Dendritic cell treated with granulocyte-macrophage colony-stimulating factor and Interleukin-4, amounts not matched to agents 40 ng/mL and 50 ng/mL, for 4 days (primary cell): ENCODE measurements around the gene GNG2.
"Not testable (repeated sequence)": the region's sequence is repeated elsewhere in the genome, so short reads cannot be mapped to it uniquely, and the experiment has no call there.

Source experiments
- H3K27ac Mint-ChIP-seq: one replicate; pipeline ENCODE4 v1.8.0; 2022; ENCODE audit warnings: mild to moderate bottlenecking, mixed read lengths
- H3K27me3 Mint-ChIP-seq: one replicate; pipeline ENCODE4 v1.8.0; 2022; ENCODE audit warnings: mild to moderate bottlenecking, mixed read lengths
- H3K36me3 Mint-ChIP-seq: one replicate; pipeline ENCODE4 v1.8.0; 2022; ENCODE audit warnings: low read depth, mixed read lengths
- H3K4me1 Mint-ChIP-seq: one replicate; pipeline ENCODE4 v1.8.0; 2022; ENCODE audit warnings: low read depth, mixed read lengths
- H3K4me3 Mint-ChIP-seq: one replicate; pipeline ENCODE4 v1.8.0; 2022; ENCODE audit warnings: mild to moderate bottlenecking, moderate library complexity, mixed read lengths
- H3K9me3 Mint-ChIP-seq: one replicate; pipeline ENCODE4 v1.8.0; 2022; ENCODE audit warnings: mixed read lengths
- intact Hi-C: fragments of 100-400 bp; cut with micrococcal nuclease; formaldehyde crosslinking; loops from one replicate; pipeline ENCODE4 v1.15.0; 2022

The GNG2 gene

GRCh38 chr14:51883232-51883631 is 22.8 kb downstream of the GNG2 start:
- no peak overlapping the region for H3K4me3 Mint-ChIP-seq
- peaks cover 9% of the 10 kb centered on the region for H3K27me3 Mint-ChIP-seq
- no peaks in the 10 kb centered on the region for H3K36me3 Mint-ChIP-seq
- no peak overlapping the region for H3K27ac Mint-ChIP-seq
- peaks cover 37% of the 10 kb centered on the region for H3K4me1 Mint-ChIP-seq
- no peaks in the 10 kb centered on the region for H3K9me3 Mint-ChIP-seq
- intact Hi-C loops, result no loop called here

GRCh38 chr14:51884086-51884927 is 23.9 kb downstream of the GNG2 start:
- H3K36me3 Mint-ChIP-seq, result peaks cover 7% of the 10 kb centered on the region
- peaks cover 9% of the 10 kb centered on the region for H3K27me3 Mint-ChIP-seq
- no peaks in the 10 kb centered on the region for H3K9me3 Mint-ChIP-seq
- H3K4me1 Mint-ChIP-seq, result peaks cover 30% of the 10 kb centered on the region
- intact Hi-C loops, result no loop called here
- no peak overlapping the region for H3K4me3 Mint-ChIP-seq
- peak overlapping the region; percentile 43 for H3K27ac Mint-ChIP-seq

GRCh38 chr14:51889851-51890250 is 29.4 kb downstream of the GNG2 start:
- Mint-ChIP-seq H3K27ac (no peak overlapping the region), H3K4me3 (no peak overlapping the region), H3K27me3 (peaks cover 4% of the 10 kb centered on the region), H3K9me3 (no peaks in the 10 kb centered on the region), H3K36me3 (peaks cover 7% of the 10 kb centered on the region), H3K4me1 (peaks cover 2% of the 10 kb centered on the region)
- intact Hi-C loops, result no loop called here

- Mint-ChIP-seq H3K36me3 (peaks cover 12% of the 10 kb centered on the region), H3K9me3 (peaks cover 9% of the 10 kb centered on the region), H3K27me3 (no peaks in the 10 kb centered on the region), H3K27ac (no peak overlapping the region), H3K4me1 (no peaks in the 10 kb centered on the region), H3K4me3 (no peak overlapping the region)
- intact Hi-C loops, result no loop called here
These were observed 33.8 kb downstream of the GNG2 start for GRCh38 chr14:51894250-51894649.

GRCh38 chr14:51895375-51895774 is 35.0 kb downstream of the GNG2 start:
- Mint-ChIP-seq H3K27me3 (no peaks in the 10 kb centered on the region), H3K9me3 (peaks cover 9% of the 10 kb centered on the region), H3K36me3 (peaks cover 12% of the 10 kb centered on the region), H3K4me3 (no peak overlapping the region), H3K4me1 (no peaks in the 10 kb centered on the region), H3K27ac (no peak overlapping the region)
- intact Hi-C loops, result no loop called here

- intact Hi-C loops, result no loop called here
These were observed 37.5 kb downstream of the GNG2 start for GRCh38 chr14:51897791-51898355.

GRCh38 chr14:51901475-51902024 is 41.1 kb downstream of the GNG2 start:
- peaks cover 11% of the 10 kb centered on the region for H3K9me3 Mint-ChIP-seq
- no peak overlapping the region for H3K4me3 Mint-ChIP-seq
- H3K4me1 Mint-ChIP-seq, result peaks cover 6% of the 10 kb centered on the region
- no peak overlapping the region for H3K27ac Mint-ChIP-seq
- intact Hi-C loops, result no loop called here
- peaks cover 10% of the 10 kb centered on the region for H3K36me3 Mint-ChIP-seq
- no peaks in the 10 kb centered on the region for H3K27me3 Mint-ChIP-seq

More at GRCh38 chr14:51897791-51898355, 37.5 kb downstream of the GNG2 start:
- Mint-ChIP-seq H3K4me1 (no peaks in the 10 kb centered on the region), H3K9me3 (peaks cover 9% of the 10 kb centered on the region), H3K36me3 (peaks cover 12% of the 10 kb centered on the region), H3K27me3 (no peaks in the 10 kb centered on the region), H3K4me3 (no peak overlapping the region), H3K27ac (no peak overlapping the region)

GRCh38 chr14:51905656-51906121 is 45.3 kb downstream of the GNG2 start:
- H3K27ac Mint-ChIP-seq, H3K27me3 Mint-ChIP-seq, intact Hi-C loops, H3K4me3 Mint-ChIP-seq: not testable (repeated sequence)
- Mint-ChIP-seq H3K36me3 (peaks cover 18% of the 10 kb centered on the region), H3K4me1 (peaks cover 11% of the 10 kb centered on the region), H3K9me3 (peaks cover 11% of the 10 kb centered on the region)

GRCh38 chr14:51908086-51908485 is 47.7 kb downstream of the GNG2 start:
- H3K4me3 Mint-ChIP-seq, result no peak overlapping the region
- no peaks in the 10 kb centered on the region for H3K27me3 Mint-ChIP-seq
- H3K4me1 Mint-ChIP-seq, result peaks cover 11% of the 10 kb centered on the region
- H3K27ac Mint-ChIP-seq, result no peak overlapping the region
- H3K9me3 Mint-ChIP-seq, result peaks cover 11% of the 10 kb centered on the region
- H3K36me3 Mint-ChIP-seq, result peaks cover 18% of the 10 kb centered on the region
- intact Hi-C loops, result no loop called here

- no peaks in the 10 kb centered on the region for H3K9me3 Mint-ChIP-seq
- H3K4me1 Mint-ChIP-seq, result peaks cover 5% of the 10 kb centered on the region
- intact Hi-C loops, result no loop called here
- no peak overlapping the region for H3K4me3 Mint-ChIP-seq
- H3K36me3 Mint-ChIP-seq, result peaks cover 15% of the 10 kb centered on the region
- H3K27ac Mint-ChIP-seq, result no peak overlapping the region
- no peaks in the 10 kb centered on the region for H3K27me3 Mint-ChIP-seq
These were observed 51.8 kb downstream of the GNG2 start for GRCh38 chr14:51912112-51912786.

GRCh38 chr14:51914310-51914709 is 53.9 kb downstream of the GNG2 start:
- no peak overlapping the region for H3K4me3 Mint-ChIP-seq
- intact Hi-C loops, result no loop called here
- no peaks in the 10 kb centered on the region for H3K9me3 Mint-ChIP-seq
- no peak overlapping the region for H3K27ac Mint-ChIP-seq
- H3K27me3 Mint-ChIP-seq, result no peaks in the 10 kb centered on the region
- H3K36me3 Mint-ChIP-seq, result peaks cover 15% of the 10 kb centered on the region
- peaks cover 5% of the 10 kb centered on the region for H3K4me1 Mint-ChIP-seq

- H3K9me3 Mint-ChIP-seq, result no peaks in the 10 kb centered on the region
- H3K4me1 Mint-ChIP-seq, result peaks cover 4% of the 10 kb centered on the region
- H3K27ac Mint-ChIP-seq, result no peak overlapping the region
These were observed 56.8 kb downstream of the GNG2 start for GRCh38 chr14:51917193-51917592.

GRCh38 chr14:51921026-51921425 is 60.6 kb downstream of the GNG2 start:
- Mint-ChIP-seq H3K4me3 (no peak overlapping the region), H3K27me3 (no peaks in the 10 kb centered on the region), H3K27ac (no peak overlapping the region), H3K4me1 (peaks cover 14% of the 10 kb centered on the region), H3K9me3 (no peaks in the 10 kb centered on the region), H3K36me3 (peaks cover 7% of the 10 kb centered on the region)
- intact Hi-C loops, result no loop called here

More at GRCh38 chr14:51917193-51917592, 56.8 kb downstream of the GNG2 start:
- Mint-ChIP-seq H3K4me3 (no peak overlapping the region), H3K27me3 (no peaks in the 10 kb centered on the region), H3K36me3 (peaks cover 8% of the 10 kb centered on the region)
- intact Hi-C loops, result no loop called here

- Mint-ChIP-seq H3K9me3 (no peaks in the 10 kb centered on the region), H3K4me3 (no peak overlapping the region), H3K36me3 (no peaks in the 10 kb centered on the region), H3K27ac (peak overlapping the region; percentile 32), H3K27me3 (no peaks in the 10 kb centered on the region), H3K4me1 (peaks cover 14% of the 10 kb centered on the region)
- intact Hi-C loops, result no loop called here
These were observed 62.2 kb downstream of the GNG2 start for GRCh38 chr14:51922624-51923023.
